Coronary artery (tissue), 2 donors: ENCODE measurements around the gene ANAPC4.

Experiments used
- DNase-seq: peaks from one replicate; pipeline ENCODE4 v3.0.0-alpha.2; 2017; ENCODE audit warnings: low spot score
- H3K27ac ChIP-seq, 2 donors: fragments of 200-600 bp; sonication (generic); one replicate each; pipeline ENCODE4 v1.5.1; 2016 to 2019
- H3K4me3 ChIP-seq: fragments of 200-600 bp; sonication (generic); 2 replicates; pipeline ENCODE4 v1.5.1; 2016; ENCODE audit warnings: mild to moderate bottlenecking, moderate library complexity
- CTCF ChIP-seq: fragments of 200-600 bp; sonication (generic); IDR thresholded peaks from one replicate; pipeline ENCODE4 v1.5.1; 2019; ENCODE audit warnings: antibody characterized with exemption

Gene ANAPC4

GRCh38 chr4:25421816-25422525, 44.9 kb downstream of the ANAPC4 start:
- Histone ChIP-seq H3K27ac (no peak overlapping the region), H3K4me3 (no peak overlapping the region)
- DNase-seq = no peak
- no peak for TF ChIP-seq CTCF

GRCh38 chr4:25423548-25423947, 46.5 kb downstream of the ANAPC4 start:
- Histone ChIP-seq H3K4me3 (no peak overlapping the region), H3K27ac (no peak overlapping the region)
- DNase-seq = no peak
- TF ChIP-seq CTCF = no peak

GRCh38 chr4:25424539-25425228, 47.6 kb downstream of the ANAPC4 start:
- DNase-seq = no peak
- no peak overlapping the region for H3K27ac ChIP-seq

GRCh38 chr4:25425361-25425760, 48.3 kb downstream of the ANAPC4 start:
- no peak for DNase-seq
- H3K27ac ChIP-seq = no peak overlapping the region
- no peak for TF ChIP-seq CTCF
- no peak overlapping the region for H3K4me3 ChIP-seq

More at GRCh38 chr4:25424539-25425228, 47.6 kb downstream of the ANAPC4 start:
- no peak overlapping the region for H3K4me3 ChIP-seq
- no peak for TF ChIP-seq CTCF

- Histone ChIP-seq H3K27ac (no peak overlapping the region), H3K4me3 (no peak overlapping the region)
- TF ChIP-seq CTCF = no peak
- DNase-seq = no peak
Measured at GRCh38 chr4:25427871-25428270, 50.8 kb downstream of the ANAPC4 start.

GRCh38 chr4:25430630-25431029, 53.6 kb downstream of the ANAPC4 start:
- no peak for DNase-seq
- no peak for TF ChIP-seq CTCF
- Histone ChIP-seq H3K27ac (no peak overlapping the region), H3K4me3 (no peak overlapping the region)
